T-helper 9 cell (primary cell): ENCODE results near the gene PIF1.
"Not testable (repeated sequence)": the region's sequence is repeated elsewhere in the genome, so short reads cannot be mapped to it uniquely, and the experiment has no call there.

Experiments
- DNase-seq: peaks from one replicate; pipeline ENCODE4 v3.0.0-alpha.2; 2020

PIF1 gene

GRCh38 chr15:64809649-64810496, 15.6 kb downstream of the PIF1 start:
- peak; percentile 73 for DNase-seq

DNA sequence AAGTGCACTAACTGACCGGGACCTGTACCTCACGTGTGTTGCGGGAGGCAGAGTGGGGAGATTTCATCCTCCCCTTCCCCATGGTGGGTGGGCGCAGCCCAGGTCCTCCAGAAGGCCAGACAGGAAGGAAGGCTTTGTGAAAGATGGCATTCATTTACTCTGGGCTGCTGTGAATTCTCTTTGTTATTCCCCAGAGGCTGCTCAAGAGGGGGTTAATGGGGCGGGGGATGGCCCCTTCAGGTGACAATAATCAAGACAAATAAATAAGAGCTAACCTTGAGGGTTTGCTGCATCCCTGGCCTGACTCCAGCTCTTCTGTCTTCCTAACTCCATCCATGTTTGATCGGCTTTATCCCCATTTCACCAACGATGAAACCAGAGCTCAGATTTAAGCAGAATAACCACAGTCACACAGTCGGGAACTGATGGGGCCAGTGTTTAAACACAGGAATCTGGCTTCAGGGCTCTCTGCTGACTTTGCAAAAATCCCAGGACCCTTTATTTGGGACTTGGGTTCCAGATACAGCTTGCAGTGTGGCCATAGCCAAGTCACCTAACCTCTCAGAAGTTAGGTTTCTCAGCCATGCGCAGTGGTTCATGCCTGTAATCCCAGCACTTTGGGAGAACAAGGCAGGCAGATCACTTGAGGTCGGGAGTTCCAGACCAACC, 16.5 kb downstream of the PIF1 start:
- no peak for DNase-seq

- no peak for DNase-seq
These were observed 17.7 kb downstream of the PIF1 start for GRCh38 chr15:64807751-64808222.

DNA sequence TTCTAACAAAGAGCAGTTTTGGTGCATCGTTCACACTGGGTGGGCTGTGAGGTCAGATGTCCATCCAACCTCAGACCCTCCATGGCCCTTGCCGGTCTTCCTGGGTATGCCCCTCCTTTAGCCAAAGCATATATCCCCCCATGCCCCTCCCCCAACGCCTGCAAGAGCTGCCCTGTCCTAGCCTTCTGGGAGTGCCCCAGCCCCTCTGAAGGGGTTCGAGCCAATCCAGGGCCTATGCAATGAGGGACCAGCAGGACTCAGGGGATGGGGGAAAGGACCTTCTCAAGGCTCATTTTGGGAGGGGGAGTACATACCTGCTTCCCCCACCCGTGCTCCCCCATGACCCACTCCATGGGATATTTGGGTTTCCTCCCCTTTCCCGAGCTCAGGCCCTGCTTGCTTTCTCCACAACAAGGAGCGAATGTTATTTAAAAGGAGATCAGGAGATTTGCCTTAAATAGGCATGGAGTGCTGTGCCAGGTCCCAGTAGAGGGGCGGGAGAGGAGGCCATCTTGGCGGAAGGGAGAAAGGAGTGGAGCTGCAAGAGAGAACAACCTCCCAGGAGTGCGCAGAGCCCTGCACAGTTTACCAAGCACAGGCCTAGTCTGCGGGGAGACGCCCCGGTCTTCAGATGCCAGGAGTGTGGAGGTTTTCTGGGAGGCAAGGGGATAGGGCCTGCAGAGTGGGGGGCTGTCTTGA, 18.2 kb downstream of the PIF1 start:
- DNase-seq = no peak

DNA sequence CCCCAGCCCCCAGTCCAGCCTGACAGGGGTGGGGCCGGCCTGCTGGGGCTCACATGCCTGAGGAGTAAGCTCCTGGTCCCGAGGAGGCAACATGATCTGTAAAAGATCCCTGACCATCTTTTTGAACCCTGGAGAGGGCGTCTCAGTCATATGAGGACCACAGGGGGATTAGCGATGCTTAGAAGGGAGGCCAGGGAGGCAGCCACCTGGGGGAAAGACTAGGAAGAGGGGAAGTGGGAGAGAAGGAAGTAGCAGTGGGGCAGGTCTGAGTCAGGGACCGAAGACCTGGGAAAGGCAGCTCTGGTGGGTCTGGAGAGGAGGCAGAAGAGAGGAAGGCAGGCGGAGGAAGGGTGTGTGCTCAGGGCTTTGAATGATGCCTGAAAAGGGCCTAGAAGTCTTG, 18.9 kb downstream of the PIF1 start:
- no peak for DNase-seq

DNA sequence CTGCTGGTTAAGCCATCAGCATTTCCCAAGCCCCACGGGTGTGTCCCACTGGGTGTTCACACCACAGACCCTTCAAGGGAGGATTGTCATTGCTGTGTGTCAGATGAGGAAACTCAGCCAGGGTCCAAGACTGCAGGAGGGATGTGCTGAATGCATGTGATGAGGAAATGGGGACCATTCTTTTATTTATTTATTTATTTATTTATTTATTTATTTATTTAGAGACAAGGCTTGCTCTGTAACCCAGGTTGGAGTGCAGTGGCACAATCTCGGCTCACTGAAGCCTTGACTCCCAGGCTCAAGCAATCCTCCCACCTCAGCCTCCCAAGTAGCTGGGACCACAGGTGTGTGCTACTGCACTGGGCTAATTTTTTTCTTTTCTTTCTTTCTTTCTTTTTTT, 20.8 kb downstream of the PIF1 start:
- no peak for DNase-seq

- no peak for DNase-seq
These were observed 21.9 kb downstream of the PIF1 start for GRCh38 chr15:64803526-64803925.

DNA sequence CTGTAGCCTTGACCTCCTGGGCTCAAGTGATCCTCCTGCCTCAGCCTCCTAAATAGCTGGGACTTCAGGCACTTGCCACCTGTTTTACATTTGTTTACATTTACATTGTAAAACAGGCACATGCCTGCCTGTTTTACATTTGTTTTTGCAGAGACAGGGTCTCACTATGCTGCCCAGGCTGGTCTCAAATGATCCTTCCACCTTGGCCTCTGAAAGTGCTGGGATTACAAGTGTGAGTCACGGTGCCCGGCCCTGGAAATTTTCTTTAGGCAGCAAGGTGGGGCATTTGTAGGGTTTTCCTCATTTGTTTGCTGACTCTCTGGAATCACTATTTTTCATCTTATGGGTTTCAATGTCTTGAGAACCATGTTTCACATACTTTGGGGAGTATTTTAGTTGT, 25.0 kb downstream of the PIF1 start:
- no peak for DNase-seq

DNA sequence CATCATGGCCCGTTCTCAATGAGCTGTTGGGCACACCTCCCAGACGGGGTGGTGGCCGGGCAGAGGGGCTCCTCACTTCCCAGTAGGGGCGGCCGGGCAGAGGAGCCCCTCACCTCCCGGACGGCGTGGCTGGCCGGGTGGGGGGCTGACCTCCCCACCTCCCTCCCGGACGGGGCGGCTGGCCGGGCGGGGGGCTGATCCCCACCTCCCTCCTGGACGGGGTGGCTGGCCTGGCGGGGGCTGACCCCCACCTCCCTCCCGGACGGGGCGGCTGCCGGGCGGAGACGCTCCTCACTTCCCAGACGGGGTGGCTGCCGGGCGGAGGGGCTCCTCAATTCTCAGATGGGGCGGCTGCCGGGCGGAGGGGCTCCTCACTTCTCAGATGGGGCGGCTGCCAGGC, 26.5 kb downstream of the PIF1 start:
- not testable (repeated sequence) for DNase-seq

- not testable (repeated sequence) for DNase-seq
These were observed 29.5 kb downstream of the PIF1 start for GRCh38 chr15:64795921-64796320.

GRCh38 chr15:64795299-64795698, 30.1 kb downstream of the PIF1 start:
- not testable (repeated sequence) for DNase-seq

GRCh38 chr15:64792282-64792681, 33.2 kb downstream of the PIF1 start:
- no peak for DNase-seq

GRCh38 chr15:64791401-64791800, 34.0 kb downstream of the PIF1 start:
- no peak for DNase-seq

- no peak for DNase-seq
These were observed 41.7 kb downstream of the PIF1 start for GRCh38 chr15:64783796-64784195.

- DNase-seq = no peak
These were observed 42.7 kb downstream of the PIF1 start for GRCh38 chr15:64782751-64783150.

GRCh38 chr15:64781299-64781698, 44.1 kb downstream of the PIF1 start:
- DNase-seq = no peak

GRCh38 chr15:64780600-64781156, 44.8 kb downstream of the PIF1 start:
- no peak for DNase-seq

DNA sequence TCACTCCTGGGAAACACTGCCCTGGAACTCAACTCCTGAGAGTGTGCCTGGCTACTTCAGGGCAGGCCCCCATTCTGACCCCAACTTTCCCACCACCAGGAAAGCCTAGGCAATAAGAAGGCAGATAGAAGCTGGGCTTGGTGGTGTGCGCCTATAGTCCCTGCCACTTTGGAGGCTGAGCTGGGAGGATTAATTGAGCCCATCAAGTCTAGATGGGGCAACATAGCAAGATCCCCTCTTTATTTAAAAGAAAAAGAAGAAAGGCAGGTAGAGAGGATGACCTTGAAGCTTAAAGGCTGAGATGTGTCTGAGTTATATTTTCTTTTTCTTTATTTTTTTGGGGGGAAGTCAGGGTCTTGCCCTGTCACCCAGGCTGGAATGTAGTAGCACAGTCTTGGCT, 45.8 kb downstream of the PIF1 start:
- DNase-seq = no peak

DNA sequence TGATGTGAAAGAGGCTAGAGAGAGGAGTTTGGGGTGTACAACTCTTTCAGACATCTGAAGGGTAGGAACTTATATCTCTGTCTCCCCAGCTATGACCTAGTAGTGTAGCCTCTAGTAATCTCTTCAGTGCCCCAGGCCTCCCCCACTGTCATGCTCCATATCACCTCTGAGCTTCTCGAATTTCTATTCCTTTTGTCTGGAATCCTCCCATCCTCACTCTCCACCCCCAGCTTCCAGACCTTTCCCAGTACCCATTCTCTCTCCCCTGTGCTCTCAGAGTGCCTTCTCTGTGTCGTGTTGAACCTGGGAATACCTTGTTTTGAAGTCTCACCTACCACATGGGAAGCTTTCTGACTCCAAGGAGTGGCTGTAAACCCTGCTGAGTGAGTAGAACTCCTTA, 46.4 kb downstream of the PIF1 start:
- no peak for DNase-seq

- DNase-seq = no peak
These were observed 49.1 kb downstream of the PIF1 start for GRCh38 chr15:64776402-64776786.

DNA sequence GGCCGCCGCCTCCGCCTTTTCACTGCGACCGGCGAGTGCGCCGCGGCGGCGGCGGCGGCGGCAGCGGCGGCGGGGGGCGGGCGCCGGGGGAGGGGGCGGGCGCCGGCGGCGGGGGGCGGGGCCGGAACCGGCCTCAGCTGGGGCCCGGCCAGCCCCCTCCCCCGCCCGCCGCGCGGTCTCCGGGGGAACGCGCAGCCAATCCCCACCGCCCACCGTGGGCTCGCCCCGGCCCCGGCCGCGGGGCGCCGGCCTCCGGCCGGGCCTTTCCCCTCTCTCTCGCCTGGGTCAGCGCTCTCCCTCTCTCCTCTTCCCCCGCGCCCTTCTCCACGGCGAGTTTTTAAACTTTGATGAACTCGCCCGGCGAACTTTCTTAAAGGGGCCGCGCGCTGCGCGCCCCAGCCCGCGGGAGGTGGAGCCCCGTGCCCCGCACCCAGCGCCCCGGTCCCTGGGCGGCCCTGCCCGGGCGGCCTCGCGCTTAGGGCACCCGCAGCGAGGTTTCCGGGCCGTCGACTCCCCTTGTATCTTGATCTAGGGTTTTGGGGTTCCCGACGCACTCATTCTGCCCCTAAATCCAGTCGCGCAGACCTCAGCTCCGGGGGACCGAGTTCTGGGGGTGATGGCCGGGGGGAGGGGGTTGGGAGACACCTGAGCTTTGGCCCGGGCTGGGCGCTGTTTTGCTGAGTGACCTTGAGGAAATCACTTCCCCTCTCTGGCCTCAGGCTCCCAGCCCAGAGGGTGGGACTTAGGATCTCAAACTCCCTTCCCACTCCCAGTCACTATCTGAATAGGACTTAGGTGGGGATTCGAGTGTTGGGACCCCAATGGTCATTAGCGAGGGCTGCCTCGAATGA, 49.7 kb downstream of the PIF1 start, which contains the start of gene RBPMS2:
Gene RBPMS2, minus strand, starts transcription at position 39 of the 851 bp plus-strand sequence. CDS start 270 bp downstream, outside the sequence.
- DNase-seq = no peak
